GM21423 (cell line): ENCODE results near the gene STXBP1.

Experiments used
- ATAC-seq: cut with Tn5 transposase; IDR thresholded peaks from one replicate; pipeline ENCODE4 v1.9.1; 2021; ENCODE audit warnings: mild to moderate bottlenecking, moderate library complexity; ENCODE audit not compliant: unreplicated experiment

STXBP1 gene

GRCh38 chr9:127731938-127732337 is 119.9 kb downstream of the STXBP1 start:
- no peak for ATAC-seq

GRCh38 chr9:127732444-127732843 is 120.4 kb downstream of the STXBP1 start:
- ATAC-seq, result no peak

- no peak for ATAC-seq
These were observed 121.5 kb downstream of the STXBP1 start for GRCh38 chr9:127733614-127734013.

- ATAC-seq, result no peak
These were observed 122.2 kb downstream of the STXBP1 start for GRCh38 chr9:127734247-127734746.

GRCh38 chr9:127734747-127735529 is 122.9 kb downstream of the STXBP1 start, which contains the start of gene TOR2A:
TOR2A (minus strand) TSS chr9:127735294; CDS start chr9:127735270, 24 bp downstream.
- peak; percentile 85 for ATAC-seq

- ATAC-seq, result peak; percentile 1
These were observed 123.6 kb downstream of the STXBP1 start for GRCh38 chr9:127735530-127736185.

GRCh38 chr9:127738666-127739065 is 126.6 kb downstream of the STXBP1 start:
- no peak for ATAC-seq

- no peak for ATAC-seq
These were observed 127.7 kb downstream of the STXBP1 start for GRCh38 chr9:127739614-127740330.

- no peak for ATAC-seq
These were observed 129.9 kb downstream of the STXBP1 start for GRCh38 chr9:127741831-127742434.
